ENCODE results near the gene STK11.

Gene STK11

DNA sequence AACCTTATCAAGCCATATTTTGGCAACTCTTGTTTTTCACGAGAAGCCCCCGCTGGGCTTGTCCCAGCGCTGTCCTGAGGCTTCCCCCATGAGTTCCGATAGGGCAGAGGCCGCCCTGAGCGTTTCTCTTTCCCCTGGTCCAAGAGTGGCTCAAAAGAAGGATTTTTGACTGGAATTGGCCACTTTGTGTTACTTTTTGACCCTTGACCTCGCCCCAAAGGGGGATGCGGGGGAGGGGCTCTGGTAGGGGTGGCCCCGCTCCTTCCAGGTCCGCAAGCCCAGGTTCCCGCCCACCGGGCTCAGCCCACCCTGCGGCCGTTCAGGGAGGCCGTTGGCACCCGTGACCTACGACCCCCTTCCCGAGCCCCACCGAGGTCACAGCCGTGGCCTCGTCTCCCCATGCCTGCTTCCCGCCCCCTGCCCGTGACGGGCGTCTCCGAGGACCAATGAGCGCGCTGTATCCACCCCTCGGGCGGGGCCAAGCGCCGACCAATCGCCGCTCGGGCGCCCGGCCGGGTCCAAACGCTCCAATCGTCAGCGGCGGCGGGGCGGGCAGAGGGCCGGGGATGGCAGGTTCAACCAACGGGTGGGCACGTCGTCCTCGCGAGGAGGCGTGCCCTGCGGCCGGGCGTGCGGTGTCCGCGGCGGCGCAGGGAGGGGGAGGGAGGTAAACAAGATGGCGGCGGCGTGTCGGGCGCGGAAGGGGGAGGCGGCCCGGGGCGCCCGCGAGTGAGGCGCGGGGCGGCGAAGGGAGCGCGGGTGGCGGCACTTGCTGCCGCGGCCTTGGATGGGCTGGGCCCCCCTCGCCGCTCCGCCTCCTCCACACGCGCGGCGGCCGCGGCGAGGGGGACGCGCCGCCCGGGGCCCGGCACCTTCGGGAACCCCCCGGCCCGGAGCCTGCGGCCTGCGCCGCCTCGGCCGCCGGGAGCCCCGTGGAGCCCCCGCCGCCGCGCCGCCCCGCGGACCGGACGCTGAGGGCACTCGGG lies at the start of gene STK11:
Gene STK11, plus strand, starts transcription at position 665 of the 986 bp plus-strand sequence. CDS start 1,136 bp downstream, outside the sequence.
- DNase-seq (ENCODE audit: insufficient read length, low spot score) (peak; percentile 100), FAIRE-seq (peak; percentile 100)

- DNase-seq (ENCODE audit: insufficient read length, low spot score) (no peak), FAIRE-seq (no peak)
Measured at GRCh38 chr19:1156305-1156801, 49.2 kb upstream of the STK11 start.

DNA sequence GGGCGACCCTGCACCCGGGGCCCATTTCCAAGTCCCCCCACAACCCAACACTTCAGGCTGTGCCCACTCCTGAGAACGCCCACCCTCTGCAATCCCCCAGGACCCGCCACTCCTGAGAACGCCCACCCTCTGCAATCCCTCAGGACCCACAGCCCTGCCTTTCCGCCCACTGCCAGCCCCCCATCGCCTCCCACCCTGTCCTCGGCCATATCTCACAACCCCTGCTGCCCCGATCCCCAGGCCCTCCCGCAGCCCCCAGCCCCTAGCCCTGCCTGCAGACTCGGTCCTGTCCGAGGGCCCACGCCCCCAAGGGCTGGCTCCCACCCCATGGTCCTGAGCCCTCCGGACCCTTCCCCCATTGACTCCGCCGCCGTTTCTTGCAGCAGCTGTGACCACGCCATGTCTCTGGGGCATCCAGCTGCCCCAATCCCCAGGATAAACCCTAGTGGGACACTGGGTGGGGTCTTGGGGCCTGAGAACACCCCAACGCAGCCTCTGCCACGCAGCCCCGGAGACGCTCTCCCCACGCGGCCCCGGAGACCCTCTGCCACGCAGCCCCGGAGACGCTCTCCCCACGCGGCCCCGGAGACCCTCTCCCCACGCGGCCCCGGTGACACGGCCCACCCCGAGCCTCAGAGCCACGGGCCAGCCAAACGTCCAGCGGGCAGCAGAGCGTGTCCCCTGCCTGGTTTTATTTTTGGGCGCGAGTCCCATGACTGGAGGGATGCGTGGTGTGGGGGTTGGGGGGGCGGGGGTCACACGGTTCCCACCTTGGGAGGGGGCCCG lies 48.6 kb upstream of the STK11 start:
- no peak for FAIRE-seq
- no peak for DNase-seq (ENCODE audit: insufficient read length, low spot score)

DNA sequence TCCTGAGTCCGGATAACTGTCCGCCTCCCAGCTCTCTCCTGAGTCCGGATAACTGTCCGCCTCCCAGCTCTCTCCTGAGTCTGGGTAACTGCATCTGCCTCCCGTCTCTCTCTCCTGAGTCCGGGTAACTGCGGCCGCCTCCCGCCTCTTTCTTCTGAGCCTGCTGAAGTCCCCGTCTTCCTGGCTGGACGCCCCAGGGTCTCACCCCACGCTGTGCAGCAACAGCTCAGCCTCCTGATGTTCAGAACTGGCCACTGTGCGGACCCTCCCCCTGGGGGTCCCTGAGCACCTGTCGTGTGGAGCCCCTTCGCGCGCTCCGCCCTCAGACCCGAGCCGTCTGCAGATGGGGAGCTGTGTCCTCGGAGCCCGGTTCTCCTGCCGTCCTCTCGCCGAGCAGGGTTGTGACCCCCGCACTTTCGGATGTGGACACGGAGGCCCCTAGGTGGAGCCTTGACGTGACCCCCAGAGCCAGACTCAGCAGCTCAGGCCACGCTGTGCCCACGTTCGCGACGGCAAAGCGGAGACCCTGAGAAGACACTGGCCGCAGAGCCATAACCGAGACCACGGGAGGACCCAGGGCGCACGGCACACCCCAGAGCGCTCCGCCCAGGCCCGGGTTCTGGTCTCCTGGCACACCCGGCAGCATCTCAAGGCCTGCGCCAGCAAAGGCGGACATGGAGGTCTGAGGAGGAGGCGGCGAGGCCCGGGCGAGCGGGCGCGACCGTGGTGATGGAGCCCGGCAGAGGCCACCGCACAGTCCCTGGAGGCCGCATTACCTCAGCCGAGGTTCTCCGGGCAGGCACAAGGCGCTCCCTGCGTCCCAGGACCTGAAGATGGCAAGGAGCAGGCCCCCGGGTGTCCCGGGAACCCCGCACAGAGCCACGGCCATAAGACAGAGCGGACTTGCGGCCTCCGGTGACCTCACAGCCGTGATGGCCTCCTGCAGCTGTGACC lies 47.4 kb upstream of the STK11 start:
- FAIRE-seq (no peak), DNase-seq (ENCODE audit: insufficient read length, low spot score) (no peak)

DNA sequence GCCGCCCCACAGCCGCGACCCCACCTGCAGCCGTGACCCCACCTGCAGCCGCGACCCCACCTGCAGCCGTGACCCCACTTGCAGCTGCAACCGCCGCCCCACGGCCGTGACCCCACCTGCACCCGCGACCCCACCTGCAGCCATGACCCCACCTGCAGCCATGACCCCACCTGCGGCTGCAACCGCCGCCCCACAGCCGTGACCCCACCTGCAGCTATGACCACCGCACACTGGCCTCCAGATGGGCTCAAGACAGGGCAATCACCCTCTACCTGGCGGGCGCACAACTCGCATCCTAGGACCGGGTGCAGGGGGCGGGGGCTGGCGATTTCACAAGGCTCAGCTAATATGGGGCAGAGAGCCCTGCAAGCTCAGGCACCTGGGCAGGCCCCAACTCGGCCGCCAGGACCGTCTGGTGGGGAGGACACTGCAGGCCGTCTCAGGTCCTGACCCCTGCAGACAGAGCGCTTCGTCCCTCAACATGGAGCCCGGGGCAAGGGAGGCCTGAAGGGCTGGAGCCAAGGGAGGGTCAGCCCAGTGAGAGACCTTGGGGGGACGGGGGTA lies 46.6 kb upstream of the STK11 start:
- DNase-seq (ENCODE audit: insufficient read length, low spot score) (no peak), FAIRE-seq (no peak)

- no peak for DNase-seq (ENCODE audit: insufficient read length, low spot score)
- FAIRE-seq, result no peak
Measured at GRCh38 chr19:1159864-1160595, 45.5 kb upstream of the STK11 start.

- DNase-seq (ENCODE audit: insufficient read length, low spot score) (no peak), FAIRE-seq (no peak)
Measured at GRCh38 chr19:1161716-1162115, 43.9 kb upstream of the STK11 start.

- FAIRE-seq (no peak), DNase-seq (ENCODE audit: insufficient read length, low spot score) (no peak)
Measured at GRCh38 chr19:1162404-1163282, 42.9 kb upstream of the STK11 start.

DNA sequence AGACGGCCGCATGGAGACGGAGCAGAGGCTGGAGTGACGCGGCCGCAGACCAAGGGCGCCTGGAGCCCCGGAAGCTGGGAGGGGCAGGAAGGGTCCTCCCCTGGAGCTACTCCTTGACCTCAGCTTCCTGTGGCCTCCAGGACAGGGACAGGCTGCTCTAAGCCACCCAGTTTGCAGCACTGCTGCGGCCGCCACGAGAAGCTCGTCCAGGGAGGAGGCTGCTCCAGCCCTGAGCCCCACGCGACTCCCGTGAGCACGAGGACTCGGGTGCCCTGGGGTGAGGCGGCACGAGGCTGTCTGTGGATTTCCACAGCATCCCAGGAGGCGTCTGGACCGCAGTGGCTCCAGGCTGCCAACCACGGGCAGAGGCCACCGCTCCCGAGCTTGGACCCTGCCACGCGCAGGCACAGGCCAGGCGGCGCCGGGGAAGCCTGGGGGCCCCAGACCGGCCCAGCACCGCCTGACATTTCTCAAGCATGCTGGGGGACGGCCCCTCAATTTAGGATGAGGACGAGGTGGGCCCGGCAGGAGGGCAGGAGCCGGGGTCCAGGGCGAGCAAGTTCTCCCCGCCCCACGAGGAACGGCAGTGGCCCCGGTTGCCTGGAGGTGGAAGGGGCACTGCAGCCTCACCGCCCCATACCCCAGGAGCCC lies 42.2 kb upstream of the STK11 start:
- no peak for DNase-seq (ENCODE audit: insufficient read length, low spot score)
- FAIRE-seq, result no peak

- DNase-seq (ENCODE audit: insufficient read length, low spot score) (no peak), FAIRE-seq (no peak)
Measured at GRCh38 chr19:1163934-1164683, 41.5 kb upstream of the STK11 start.

- no peak for FAIRE-seq
- no peak for DNase-seq (ENCODE audit: insufficient read length, low spot score)
Measured at GRCh38 chr19:1164684-1165531, 40.7 kb upstream of the STK11 start.

- DNase-seq (ENCODE audit: insufficient read length, low spot score), result no peak
- no peak for FAIRE-seq
Measured at GRCh38 chr19:1166872-1167573, 38.6 kb upstream of the STK11 start.

DNA sequence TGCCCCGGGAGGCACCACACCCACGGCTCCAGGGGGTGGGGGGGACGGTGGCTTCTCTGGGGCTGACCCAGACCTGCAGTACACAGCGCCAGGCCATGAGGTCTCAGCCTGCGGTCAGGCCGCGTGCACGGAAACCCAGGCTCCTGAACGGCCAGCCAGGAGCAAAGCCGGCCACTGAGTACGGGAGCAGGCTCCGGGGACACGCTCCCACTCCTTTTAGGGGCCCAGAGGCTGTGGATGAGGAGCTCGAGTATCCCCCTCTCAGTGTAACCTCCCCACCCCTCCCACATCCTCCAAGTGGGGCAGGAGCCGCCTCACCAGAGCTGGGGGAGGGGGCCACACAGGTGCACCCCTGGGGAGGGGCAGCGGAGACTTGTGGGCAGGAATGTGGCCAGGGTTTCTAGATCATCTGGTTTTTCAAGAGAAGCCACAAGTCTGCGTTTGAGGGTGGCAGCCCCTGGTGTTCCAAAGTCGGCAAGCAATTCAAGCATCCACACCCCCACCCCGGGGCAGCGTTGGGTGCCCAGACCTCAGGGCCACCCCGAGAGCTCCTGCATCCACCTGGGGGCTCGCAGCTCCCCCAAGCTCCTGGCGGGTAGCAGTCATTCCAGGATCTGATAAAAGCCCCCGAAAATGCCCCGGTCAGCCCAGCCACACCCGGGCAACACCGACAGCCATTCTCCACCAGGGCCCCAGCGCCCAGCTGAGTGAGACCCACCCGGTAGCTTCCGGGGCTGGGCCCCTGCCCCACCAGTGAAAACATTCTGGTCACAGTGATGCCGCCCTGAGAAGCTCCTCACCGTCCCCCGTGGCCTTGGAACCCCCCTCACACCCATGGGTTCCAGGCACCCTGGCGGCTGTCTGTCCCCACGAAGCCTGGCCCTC lies 37.6 kb upstream of the STK11 start:
- FAIRE-seq (no peak), DNase-seq (ENCODE audit: insufficient read length, low spot score) (no peak)

GRCh38 chr19:1168572-1169410 lies 36.8 kb upstream of the STK11 start:
- DNase-seq (ENCODE audit: insufficient read length, low spot score) (no peak), FAIRE-seq (no peak)
